KMS-11 (cell line): ENCODE measurements around the gene UBL4B.

Experiments
- H2AFZ ChIP-seq: fragments of 200-600 bp; sonication (generic); 2 replicates; pipeline ENCODE4 v1.6.1; 2016; ENCODE audit warnings: antibody characterized with exemption, mixed run types, low read depth
- H3K27ac ChIP-seq: fragments of 200-600 bp; sonication (generic); 2 replicates; pipeline ENCODE4 v1.6.1; 2016; ENCODE audit warnings: mild to moderate bottlenecking, mixed run types
- H3K27me3 ChIP-seq: fragments of 200-600 bp; sonication (generic); 2 replicates; pipeline ENCODE4 v1.6.1; 2017; ENCODE audit warnings: mild to moderate bottlenecking, low read depth, mixed run types, moderate library complexity; ENCODE audit not compliant: insufficient read depth
- H3K36me3 ChIP-seq: fragments of 200-600 bp; sonication (generic); 2 replicates; pipeline ENCODE4 v1.6.1; 2017; ENCODE audit warnings: mild to moderate bottlenecking, mixed run types; ENCODE audit not compliant: insufficient read depth
- H3K4me1 ChIP-seq: fragments of 200-600 bp; sonication (generic); 2 replicates; pipeline ENCODE4 v1.6.1; 2016; ENCODE audit warnings: mild to moderate bottlenecking, low read depth, mixed run types; ENCODE audit not compliant: poor library complexity, severe bottlenecking
- H3K4me2 ChIP-seq: fragments of 200-600 bp; sonication (generic); 2 replicates; pipeline ENCODE4 v1.7.0; 2016; ENCODE audit warnings: mild to moderate bottlenecking, mixed run types
- H3K4me3 ChIP-seq: fragments of 200-600 bp; sonication (generic); IDR thresholded peaks from 2 replicates; pipeline ENCODE4 v1.6.1; 2017; ENCODE audit warnings: low read depth, low read length, mixed read lengths; ENCODE audit not compliant: insufficient read depth
- H3K79me2 ChIP-seq: fragments of 200-600 bp; sonication (generic); 2 replicates; pipeline ENCODE4 v1.6.1; 2016; ENCODE audit warnings: low read depth, mixed run types; ENCODE audit not compliant: insufficient read depth
- H3K9ac ChIP-seq: fragments of 200-600 bp; sonication (generic); 2 replicates; pipeline ENCODE4 v1.6.1; 2016; ENCODE audit warnings: mild to moderate bottlenecking, mixed run types
- H4K20me1 ChIP-seq: fragments of 200-600 bp; sonication (generic); 2 replicates; pipeline ENCODE4 v1.6.1; 2016; ENCODE audit warnings: mild to moderate bottlenecking, mixed run types; ENCODE audit not compliant: insufficient read depth
- CTCF ChIP-seq: fragments of 200-600 bp; sonication (generic); conservative IDR thresholded peaks from 2 replicates; pipeline ENCODE4 v1.6.1; 2017; ENCODE audit warnings: low read depth, mild to moderate bottlenecking, antibody characterized with exemption, low read length, moderate library complexity, mixed read lengths

The UBL4B gene

GRCh38 chr1:110144366-110144765, 32.1 kb downstream of the UBL4B start:
- H2AFZ ChIP-seq, result no peak overlapping the region
- no peak overlapping the region for H3K4me3 ChIP-seq
- H4K20me1 ChIP-seq, result no peaks in the 10 kb centered on the region
- H3K4me2 ChIP-seq, result no peak overlapping the region
- no peaks in the 10 kb centered on the region for H3K79me2 ChIP-seq
- no peak for TF ChIP-seq CTCF
- H3K27ac ChIP-seq, result no peak overlapping the region
- H3K36me3 ChIP-seq, result no peaks in the 10 kb centered on the region
- H3K27me3 ChIP-seq, result no peaks in the 10 kb centered on the region
- H3K4me1 ChIP-seq, result no peaks in the 10 kb centered on the region
- H3K9ac ChIP-seq, result no peak overlapping the region

- Histone ChIP-seq H3K79me2 (no peaks in the 10 kb centered on the region), H3K27ac (no peak overlapping the region), H3K4me2 (no peak overlapping the region), H4K20me1 (no peaks in the 10 kb centered on the region), H3K4me3 (no peak overlapping the region), H2AFZ (no peak overlapping the region), H3K36me3 (no peaks in the 10 kb centered on the region), H3K9ac (no peak overlapping the region), H3K4me1 (no peaks in the 10 kb centered on the region), H3K27me3 (no peaks in the 10 kb centered on the region; the same call in 1 of the 2 replicates)
- TF ChIP-seq CTCF, result 0 out of 2 replicates have a peak, but pooled peaks have one; percentile 45
Measured at GRCh38 chr1:110148961-110149360, 36.7 kb downstream of the UBL4B start.

- Histone ChIP-seq H3K27me3 (no peaks in the 10 kb centered on the region; the same call in 1 of the 2 replicates), H3K4me3 (no peak within 1 kb of the TSS), H3K27ac (no peak within 1 kb of the TSS), H3K36me3 (no peaks in the 10 kb centered on the region), H3K4me1 (no peaks in the 10 kb centered on the region), H3K9ac (no peak within 1 kb of the TSS), H2AFZ (no peak within 1 kb of the TSS), H4K20me1 (no peaks in the 10 kb centered on the region), H3K4me2 (no peak within 1 kb of the TSS), H3K79me2 (no peaks in the 10 kb centered on the region)
- no peak for TF ChIP-seq CTCF
Measured at GRCh38 chr1:110150330-110151174, 38.3 kb downstream of the UBL4B start, which contains the start of gene SLC6A17. Gene SLC6A17 (plus strand): TSS chr1:110150494. CDS start chr1:110166930, 16,436 bp downstream.

GRCh38 chr1:110151175-110151669, 39.0 kb downstream of the UBL4B start:
- H2AFZ ChIP-seq, result no peak overlapping the region
- H3K79me2 ChIP-seq, result no peaks in the 10 kb centered on the region
- no peak overlapping the region for H3K9ac ChIP-seq
- no peak overlapping the region for H3K4me3 ChIP-seq
- H4K20me1 ChIP-seq, result no peaks in the 10 kb centered on the region
- H3K4me1 ChIP-seq, result no peaks in the 10 kb centered on the region
- no peaks in the 10 kb centered on the region; the same call in 1 of the 2 replicates for H3K27me3 ChIP-seq
- no peak overlapping the region for H3K27ac ChIP-seq
- no peak overlapping the region for H3K4me2 ChIP-seq
- no peak for TF ChIP-seq CTCF
- H3K36me3 ChIP-seq, result no peaks in the 10 kb centered on the region
